ENCODE results near the gene RPS15. TPM values are rescaled to one million over a fixed set of nuclear protein-coding genes. Genes with fewer than 3 reads are reported as not detected.
A peak's percentile ranks its signal among the peaks of the same experiment; 100 is the strongest.

Gene RPS15
- total RNA-seq, 1 donor from 2014 or later, result 3,906 TPM

GRCh38 chr19:1468274-1468820 is 30.2 kb downstream of the RPS15 start:
- Histone ChIP-seq H3K4me1 (peaks cover 60% of the 10 kb centered on the region), H3K27me3 (peaks cover 4% of the 10 kb centered on the region), H3K27ac (no peak overlapping the region), H3K9me3 (no peaks in the 10 kb centered on the region), H3K4me3 (peak overlapping the region; percentile 16 to 51), H3K36me3 (no peaks in the 10 kb centered on the region)
- no peak for DNase-seq (ENCODE audit: extremely low spot score in 2 of 2)
- TF ChIP-seq CTCF (IDR thresholded peaks at IDR 0.05), result no peak
- intact Hi-C loops (cut with DNase I), result no loop called here

GRCh38 chr19:1468821-1469254 is 30.6 kb downstream of the RPS15 start:
- Histone ChIP-seq H3K9me3 (no peaks in the 10 kb centered on the region), H3K4me1 (peaks cover 60% of the 10 kb centered on the region), H3K4me3 (peak overlapping the region; percentile 16 to 51), H3K27ac (no peak overlapping the region), H3K27me3 (peaks cover 4% of the 10 kb centered on the region), H3K36me3 (no peaks in the 10 kb centered on the region)
- intact Hi-C loops (cut with DNase I), result no loop called here
- no peak for TF ChIP-seq POLR2A (IDR thresholded peaks at IDR 0.05)
- TF ChIP-seq CTCF (IDR thresholded peaks at IDR 0.05), result no peak
- DNase-seq (ENCODE audit: extremely low spot score in 2 of 2), result no peak

GRCh38 chr19:1469255-1470054 is 31.3 kb downstream of the RPS15 start:
- no peaks in the 10 kb centered on the region for H3K36me3 ChIP-seq
- peaks cover 4% of the 10 kb centered on the region for H3K27me3 ChIP-seq
- H3K9me3 ChIP-seq, result no peaks in the 10 kb centered on the region
- no peak overlapping the region for H3K27ac ChIP-seq
- no peak for DNase-seq (ENCODE audit: extremely low spot score in 2 of 2)
- peak overlapping the region; percentile 46 to 51 for H3K4me3 ChIP-seq
- intact Hi-C loops (cut with DNase I), result no loop called here
- TF ChIP-seq CTCF (IDR thresholded peaks at IDR 0.05) (no peak), POLR2A (IDR thresholded peaks at IDR 0.05) (no peak), POLR2AphosphoS5 (IDR thresholded peaks at IDR 0.05; ENCODE audit: insufficient read depth in 1 of 2, low read depth in 1 of 2) (no peak)
- H3K4me1 ChIP-seq, result peaks cover 64% of the 10 kb centered on the region

- H3K27ac ChIP-seq, result no peak overlapping the region
- DNase-seq (ENCODE audit: extremely low spot score in 2 of 2), result no peak
- H3K36me3 ChIP-seq, result no peaks in the 10 kb centered on the region
- no peaks in the 10 kb centered on the region for H3K9me3 ChIP-seq
- H3K27me3 ChIP-seq, result peaks cover 4% of the 10 kb centered on the region
- TF ChIP-seq POLR2AphosphoS5 (IDR thresholded peaks at IDR 0.05; ENCODE audit: insufficient read depth in 1 of 2, low read depth in 1 of 2) (no peak), POLR2A (IDR thresholded peaks at IDR 0.05) (no peak), CTCF (IDR thresholded peaks at IDR 0.05) (no peak)
- H3K4me3 ChIP-seq, result peak overlapping the region; percentile 46 to 51
- intact Hi-C loops (cut with DNase I), result no loop called here
- peaks cover 69% of the 10 kb centered on the region for H3K4me1 ChIP-seq
Observed at GRCh38 chr19:1470055-1470304, 31.8 kb downstream of the RPS15 start.

- intact Hi-C loops (cut with DNase I), result no loop called here
- peaks cover 70% of the 10 kb centered on the region for H3K4me1 ChIP-seq
- no peak for DNase-seq (ENCODE audit: extremely low spot score in 2 of 2)
Observed at GRCh38 chr19:1470305-1471009, 32.3 kb downstream of the RPS15 start.

More at GRCh38 chr19:1470305-1471009, 32.3 kb downstream of the RPS15 start:
- TF ChIP-seq CTCF (IDR thresholded peaks at IDR 0.05) (no peak), POLR2AphosphoS5 (IDR thresholded peaks at IDR 0.05; ENCODE audit: insufficient read depth in 1 of 2, low read depth in 1 of 2) (peak in 1 of 2 donors; percentile 36), POLR2A (IDR thresholded peaks at IDR 0.05) (no peak)
- Histone ChIP-seq H3K9me3 (no peaks in the 10 kb centered on the region), H3K27ac (no peak overlapping the region), H3K27me3 (peaks cover 4% of the 10 kb centered on the region), H3K4me3 (peak overlapping the region; percentile 46 to 51), H3K36me3 (peaks cover 0 to under 1% of the 10 kb centered on the region in 2 donors)
